ENCODE results near the gene PIN1. TPM values are rescaled to one million over a fixed set of nuclear protein-coding genes. Genes with fewer than 3 reads are reported as not detected.

The PIN1 gene
- total RNA-seq, 6 experiments from 2014 or later = 19.9 to 54.5 (median 24.8) TPM

DNA sequence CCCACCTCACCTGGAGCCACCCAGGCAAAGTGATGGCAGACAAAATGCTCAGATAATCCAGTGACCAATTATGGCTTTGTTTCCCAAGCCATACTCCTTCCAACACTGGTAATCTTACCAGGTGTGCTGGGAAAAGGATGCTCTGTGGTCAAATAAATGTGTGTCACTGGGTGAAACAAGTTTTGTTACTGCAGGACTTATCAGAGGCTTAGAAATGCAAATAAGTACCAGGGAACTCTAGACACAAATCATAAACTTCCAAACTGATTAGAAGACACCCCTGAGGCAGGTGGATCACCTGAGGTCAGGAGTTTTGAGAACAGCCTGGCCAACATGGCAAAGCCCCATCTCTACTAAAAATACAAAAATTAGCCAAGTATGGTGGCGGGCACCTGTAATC is 26.4 kb downstream of the PIN1 start:
- Histone ChIP-seq H3K27me3 (no peaks in the 10 kb centered on the region), H3K4me3 (no peak overlapping the region)

DNA sequence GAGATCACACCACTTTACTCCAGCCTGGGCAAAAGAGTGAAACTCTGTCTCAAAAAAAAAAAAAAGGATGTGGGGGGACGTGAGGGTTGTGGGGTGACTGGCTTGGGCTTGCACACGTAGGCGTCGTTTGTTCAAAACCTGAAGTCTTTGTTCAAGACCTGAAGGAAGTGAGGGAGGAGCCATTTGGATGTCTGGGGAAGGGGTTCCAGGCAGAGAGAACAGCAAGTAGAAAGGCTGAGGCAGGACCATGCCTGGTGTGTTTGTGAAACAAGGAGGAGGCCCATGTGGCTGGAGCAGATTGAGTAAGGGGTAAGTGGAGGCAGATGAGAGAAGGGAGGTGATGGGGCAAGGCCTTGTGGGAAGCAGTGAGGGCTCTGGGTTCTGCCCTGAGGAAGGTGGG is 27.8 kb downstream of the PIN1 start:
- WGBS (ENCODE audit: insufficient coverage, low coverage, low lambda C conversion rate, missing lambda C conversion rate) = 75% methylated on average over 4 of the region's 4 CpGs
- no peaks in the 10 kb centered on the region for H3K9me3 ChIP-seq
- intact Hi-C loops (cut with DNase I) = no loop called here
- TF ChIP-seq, protein P1, sequence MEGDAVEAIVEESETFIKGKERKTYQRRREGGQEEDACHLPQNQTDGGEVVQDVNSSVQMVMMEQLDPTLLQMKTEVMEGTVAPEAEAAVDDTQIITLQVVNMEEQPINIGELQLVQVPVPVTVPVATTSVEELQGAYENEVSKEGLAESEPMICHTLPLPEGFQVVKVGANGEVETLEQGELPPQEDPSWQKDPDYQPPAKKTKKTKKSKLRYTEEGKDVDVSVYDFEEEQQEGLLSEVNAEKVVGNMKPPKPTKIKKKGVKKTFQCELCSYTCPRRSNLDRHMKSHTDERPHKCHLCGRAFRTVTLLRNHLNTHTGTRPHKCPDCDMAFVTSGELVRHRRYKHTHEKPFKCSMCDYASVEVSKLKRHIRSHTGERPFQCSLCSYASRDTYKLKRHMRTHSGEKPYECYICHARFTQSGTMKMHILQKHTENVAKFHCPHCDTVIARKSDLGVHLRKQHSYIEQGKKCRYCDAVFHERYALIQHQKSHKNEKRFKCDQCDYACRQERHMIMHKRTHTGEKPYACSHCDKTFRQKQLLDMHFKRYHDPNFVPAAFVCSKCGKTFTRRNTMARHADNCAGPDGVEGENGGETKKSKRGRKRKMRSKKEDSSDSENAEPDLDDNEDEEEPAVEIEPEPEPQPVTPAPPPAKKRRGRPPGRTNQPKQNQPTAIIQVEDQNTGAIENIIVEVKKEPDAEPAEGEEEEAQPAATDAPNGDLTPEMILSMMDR (IDR thresholded peaks at IDR 0.05) = no peak
- TF ChIP-seq POLR2A (IDR thresholded peaks at IDR 0.05) = no peak
- H3K4me3 ChIP-seq = no peak overlapping the region
- no peaks in the 10 kb centered on the region for H3K27me3 ChIP-seq
- DNase-seq (no peak), ATAC-seq (no peak)
- H3K4me1 ChIP-seq = no peaks in the 10 kb centered on the region
- H3K36me3 ChIP-seq = no peaks in the 10 kb centered on the region
- H3K27ac ChIP-seq = no peak overlapping the region

More for the DNA sequence above, 26.4 kb downstream of the PIN1 start:
- ATAC-seq = no peak
- WGBS (ENCODE audit: insufficient coverage, low coverage, low lambda C conversion rate, missing lambda C conversion rate) = 100% methylated on average over 1 of the region's 1 CpG
- Histone ChIP-seq H3K36me3 (no peaks in the 10 kb centered on the region), H3K9me3 (no peaks in the 10 kb centered on the region), H3K27ac (no peak overlapping the region), H3K4me1 (no peaks in the 10 kb centered on the region)
- TF ChIP-seq, protein P1 (IDR thresholded peaks at IDR 0.05) = no peak
- no peak for TF ChIP-seq POLR2A (IDR thresholded peaks at IDR 0.05)
- intact Hi-C loops (cut with DNase I) = no loop called here
- no peak for DNase-seq

DNA sequence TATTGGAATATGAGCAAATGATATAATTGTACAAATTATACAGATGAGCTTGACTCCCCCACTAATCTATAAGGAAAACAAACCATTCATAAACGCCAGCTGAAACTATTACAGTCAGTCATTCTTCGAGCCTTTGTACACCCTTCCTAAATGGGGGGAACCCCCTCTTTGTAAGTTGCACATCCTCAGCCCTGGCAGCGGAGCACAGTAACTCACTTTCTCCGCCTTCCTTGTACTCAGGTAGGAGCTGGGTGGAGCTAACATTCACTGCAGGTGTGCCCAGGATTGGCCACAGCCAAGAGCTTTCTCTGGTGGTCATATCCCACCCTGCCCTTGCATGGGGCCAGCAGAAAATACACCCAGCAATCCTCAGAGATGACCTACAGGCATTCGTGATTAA is 28.6 kb downstream of the PIN1 start:
- Histone ChIP-seq H3K27ac (no peak overlapping the region), H3K4me3 (no peak overlapping the region), H3K27me3 (no peaks in the 10 kb centered on the region), H3K36me3 (no peaks in the 10 kb centered on the region), H3K4me1 (no peaks in the 10 kb centered on the region), H3K9me3 (no peaks in the 10 kb centered on the region)
- no peak for ATAC-seq
- no peak for TF ChIP-seq POLR2A (IDR thresholded peaks at IDR 0.05)
- TF ChIP-seq, protein P1 (IDR thresholded peaks at IDR 0.05) = no peak
- DNase-seq = no peak
- intact Hi-C loops (cut with DNase I) = no loop called here
- WGBS (ENCODE audit: insufficient coverage, low coverage, low lambda C conversion rate, missing lambda C conversion rate) = 84% methylated on average over 4 of the region's 5 CpGs

DNA sequence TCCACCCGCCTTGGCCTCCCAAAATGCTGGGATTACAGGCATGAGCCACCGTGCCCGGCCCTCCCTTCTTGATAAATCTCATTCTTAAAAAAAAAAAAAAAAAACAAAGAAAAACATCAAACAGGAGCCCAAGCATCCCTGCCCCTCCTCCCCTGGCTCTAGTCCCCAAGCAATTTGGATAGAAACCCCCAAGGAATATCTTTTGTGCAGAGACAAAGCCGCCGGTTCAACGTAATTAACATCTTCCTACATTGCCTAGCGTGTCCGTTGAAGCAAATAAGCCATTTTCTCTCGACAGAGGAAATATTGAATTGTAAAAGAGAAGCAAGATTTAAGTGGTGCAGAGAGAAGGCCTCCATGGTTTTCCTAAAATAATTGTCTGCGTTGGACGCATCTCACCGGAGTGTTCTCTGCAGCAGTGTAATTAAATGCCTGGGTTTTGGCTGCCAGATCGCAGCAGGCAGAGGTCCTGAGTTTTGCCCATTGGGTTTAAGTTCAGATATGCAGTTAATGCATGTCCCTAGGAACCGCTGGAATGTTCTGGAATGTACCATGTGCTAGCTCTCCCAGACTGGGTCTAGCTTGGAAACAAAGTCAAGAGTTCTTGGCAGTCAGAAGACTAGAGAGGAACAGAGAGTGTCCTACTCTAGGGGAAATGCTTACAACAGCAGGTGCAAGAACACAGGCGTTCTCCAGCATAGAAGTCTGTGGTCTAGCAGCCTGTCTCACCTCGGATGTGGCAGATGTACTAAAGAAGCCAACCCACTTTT is 30.8 kb downstream of the PIN1 start:
- ATAC-seq (peak in 3 of 4 donors; percentile 23 to 45 (median 33)), DNase-seq (no peak)
- 87% methylated on average over 15 of the region's 16 CpGs for WGBS (ENCODE audit: insufficient coverage, low coverage, low lambda C conversion rate, missing lambda C conversion rate)

More for the DNA sequence above, 30.8 kb downstream of the PIN1 start:
- no peaks in the 10 kb centered on the region for H3K4me1 ChIP-seq
- H3K36me3 ChIP-seq = no peaks in the 10 kb centered on the region
- no peaks in the 10 kb centered on the region for H3K9me3 ChIP-seq
- no peaks in the 10 kb centered on the region for H3K27me3 ChIP-seq
- H3K4me3 ChIP-seq = no peak overlapping the region
- intact Hi-C loops (cut with DNase I) = no loop called here
- H3K27ac ChIP-seq = no peak overlapping the region
- TF ChIP-seq, protein P1 (IDR thresholded peaks at IDR 0.05) = no peak
- TF ChIP-seq POLR2A (IDR thresholded peaks at IDR 0.05) = no peak

Measured in right lobe of liver (tissue), 6 donors.